BLaER1 treated with 17β-estradiol and CSF1 and Interleukin-3, amounts not matched to agents 10 nM and 100 nM (cell line): ENCODE data around the gene TMEM72.

ENCODE experiments used
- H3K27ac ChIP-seq, 11 experiments: shearing (Covaris generic); formaldehyde crosslinking; 2 replicates each; pipeline ENCODE4 v1.8.1; 2022
- H3K27me3 ChIP-seq, 11 experiments: shearing (Covaris generic); formaldehyde crosslinking; 2 replicates each; pipeline ENCODE4 v1.8.1; 2022
- H3K36me3 ChIP-seq, 11 experiments: shearing (Covaris generic); formaldehyde crosslinking; 2 replicates each; pipeline ENCODE4 v1.8.1; 2022
- H3K4me1 ChIP-seq, 10 experiments: shearing (Covaris generic); formaldehyde crosslinking; 2 replicates each; pipeline ENCODE4 v1.8.1; 2022
- H3K4me2 ChIP-seq, 11 experiments: shearing (Covaris generic); formaldehyde crosslinking; 2 replicates each; pipeline ENCODE4 v1.8.1; 2022
- H3K4me3 ChIP-seq, 10 experiments: shearing (Covaris generic); formaldehyde crosslinking; 2 replicates each; pipeline ENCODE4 v1.8.1; 2022
- H3K9ac ChIP-seq, 11 experiments: shearing (Covaris generic); formaldehyde crosslinking; 2 replicates each; pipeline ENCODE4 v1.8.1; 2022
- H3K9me3 ChIP-seq, 11 experiments: shearing (Covaris generic); formaldehyde crosslinking; replicated peaks in 1 of 11; 2 replicates each; pipeline ENCODE4 v1.8.1; 2022
- H4K20me1 ChIP-seq, 11 experiments: shearing (Covaris generic); formaldehyde crosslinking; 2 replicates each; pipeline ENCODE4 v1.8.1; 2022
- Cebpa-rat ChIP-seq, 11 experiments: shearing (Covaris generic); IDR thresholded peaks; 2 replicates each; pipeline ENCODE4 v1.8.1; 2022

The TMEM72 gene

GRCh38 chr10:44974628-44975430 is 63.7 kb downstream of the TMEM72 start:
- Histone ChIP-seq H4K20me1 (peaks cover 0 to 41% (median 16%) of the 10 kb centered on the region in 11 experiments; a peak in 9 of 22 replicates), H3K27ac (peak overlapping the region; percentile 55 to 98 (median 90)), H3K4me1 (peaks cover 76 to 99% (median 96%) of the 10 kb centered on the region in 10 experiments), H3K27me3 (no peaks in the 10 kb centered on the region), H3K36me3 (peaks cover 0 to 88% (median 32%) of the 10 kb centered on the region in 11 experiments; a peak in 18 of 22 replicates), H3K9ac (peak overlapping the region; percentile 69 to 83 (median 76)), H3K4me2 (peak overlapping the region; percentile 90 to 100 (median 97)), H3K9me3 (no peaks in the 10 kb centered on the region), H3K4me3 (peak overlapping the region; percentile 22 to 62 (median 48))
- TF ChIP-seq Cebpa-rat (IDR thresholded peaks at IDR 0.05) = no peak

GRCh38 chr10:44975431-44976331 is 64.5 kb downstream of the TMEM72 start:
- Histone ChIP-seq H3K9me3 (no peaks in the 10 kb centered on the region), H3K4me3 (peak overlapping the region; percentile 31 to 68 (median 63); a peak in 15 of 20 replicates), H3K27ac (peak overlapping the region in 10 of 11 experiments; percentile 26 to 98 (median 92); a peak in 17 of 22 replicates), H3K27me3 (no peaks in the 10 kb centered on the region), H4K20me1 (peaks cover 0 to 49% (median 16%) of the 10 kb centered on the region in 11 experiments; a peak in 9 of 22 replicates), H3K4me1 (peaks cover 85 to 99% (median 98%) of the 10 kb centered on the region in 10 experiments), H3K4me2 (peak overlapping the region; percentile 92 to 100 (median 99)), H3K9ac (peak overlapping the region; percentile 22 to 86 (median 80); a peak in 19 of 22 replicates), H3K36me3 (peaks cover 0 to 88% (median 24%) of the 10 kb centered on the region in 11 experiments; a peak in 18 of 22 replicates)
- no peak for TF ChIP-seq Cebpa-rat (IDR thresholded peaks at IDR 0.05)

- TF ChIP-seq Cebpa-rat (IDR thresholded peaks at IDR 0.05) = no peak
- Histone ChIP-seq H3K4me3 (peak overlapping the region; percentile 61 to 68 (median 64); a peak in 19 of 20 replicates), H3K36me3 (peaks cover 0 to 88% (median 15%) of the 10 kb centered on the region in 11 experiments; a peak in 16 of 22 replicates), H3K27me3 (no peaks in the 10 kb centered on the region), H4K20me1 (peaks cover 0 to 58% (median 17%) of the 10 kb centered on the region in 11 experiments; a peak in 10 of 22 replicates), H3K4me2 (peak overlapping the region; percentile 90 to 100 (median 97)), H3K27ac (peak overlapping the region in 9 of 11 experiments; percentile 24 to 81 (median 76); a peak in 14 of 22 replicates), H3K4me1 (peaks cover 94 to 99% (median 98%) of the 10 kb centered on the region in 10 experiments), H3K9ac (peak overlapping the region; percentile 71 to 86 (median 78); a peak in 21 of 22 replicates), H3K9me3 (no peaks in the 10 kb centered on the region)
These were observed 65.4 kb downstream of the TMEM72 start for GRCh38 chr10:44976352-44977198.

- peak overlapping the region; percentile 47 to 81 (median 76) for H3K27ac ChIP-seq
- H3K27me3 ChIP-seq = no peaks in the 10 kb centered on the region
- H3K4me1 ChIP-seq = peaks cover 97 to 99% (median 98%) of the 10 kb centered on the region in 10 experiments
- no peaks in the 10 kb centered on the region for H3K9me3 ChIP-seq
- H3K9ac ChIP-seq = peak overlapping the region; percentile 71 to 86 (median 78)
- TF ChIP-seq Cebpa-rat (IDR thresholded peaks at IDR 0.05) = no peak
- H3K4me3 ChIP-seq = peak overlapping the region; percentile 61 to 68 (median 64)
- H3K36me3 ChIP-seq = peaks cover 0 to 88% (median 6%) of the 10 kb centered on the region in 11 experiments; a peak in 12 of 22 replicates
- H4K20me1 ChIP-seq = peaks cover 0 to 68% (median 17%) of the 10 kb centered on the region in 11 experiments; a peak in 11 of 22 replicates
- H3K4me2 ChIP-seq = peak overlapping the region; percentile 90 to 100 (median 97)
These were observed 66.4 kb downstream of the TMEM72 start for GRCh38 chr10:44977287-44978212.

GRCh38 chr10:44978213-44978569 is 67.1 kb downstream of the TMEM72 start:
- peaks cover 94 to 98% (median 98%) of the 10 kb centered on the region in 10 experiments for H3K4me1 ChIP-seq
- no peaks in the 10 kb centered on the region for H3K27me3 ChIP-seq
- H3K27ac ChIP-seq = peak overlapping the region; percentile 47 to 81 (median 76)
- H3K4me3 ChIP-seq = peak overlapping the region; percentile 61 to 68 (median 64)
- peak overlapping the region; percentile 71 to 86 (median 78) for H3K9ac ChIP-seq
- TF ChIP-seq Cebpa-rat (IDR thresholded peaks at IDR 0.05) = no peak
- H4K20me1 ChIP-seq = peaks cover 0 to 74% (median 17%) of the 10 kb centered on the region in 11 experiments; a peak in 11 of 22 replicates
- peak overlapping the region; percentile 90 to 100 (median 97) for H3K4me2 ChIP-seq
- peaks cover 0 to 88% (median 6%) of the 10 kb centered on the region in 11 experiments; a peak in 11 of 22 replicates for H3K36me3 ChIP-seq
- H3K9me3 ChIP-seq = no peaks in the 10 kb centered on the region

GRCh38 chr10:44978570-44979280 is 67.6 kb downstream of the TMEM72 start, which contains the start of gene DEPP1:
DEPP1 (minus strand) TSS chr10:44978809; CDS start chr10:44978030, 779 bp downstream.
- peak within 1 kb of the TSS; percentile 61 to 68 (median 64) for H3K4me3 ChIP-seq
- no peaks in the 10 kb centered on the region for H3K9me3 ChIP-seq
- peaks cover 0 to 88% (median 7%) of the 10 kb centered on the region in 11 experiments; a peak in 11 of 22 replicates for H3K36me3 ChIP-seq
- H3K9ac ChIP-seq = peak within 1 kb of the TSS; percentile 71 to 86 (median 78)
- no peaks in the 10 kb centered on the region for H3K27me3 ChIP-seq
- H3K27ac ChIP-seq = peak within 1 kb of the TSS; percentile 47 to 81 (median 76)
- H4K20me1 ChIP-seq = peaks cover 0 to 80% (median 17%) of the 10 kb centered on the region in 11 experiments; a peak in 11 of 22 replicates
- TF ChIP-seq Cebpa-rat (IDR thresholded peaks at IDR 0.05) = no peak
- H3K4me2 ChIP-seq = peak within 1 kb of the TSS; percentile 90 to 100 (median 97)
- peaks cover 89 to 98% (median 97%) of the 10 kb centered on the region in 10 experiments for H3K4me1 ChIP-seq
